HepG2 (cell line): ENCODE data around the gene ITGA2. TPM values are rescaled to one million over a fixed set of nuclear protein-coding genes. Genes with fewer than 3 reads are reported as not detected.

Source experiments
- AHDC1 ChIP-seq: sonication (generic); formaldehyde crosslinking; IDR thresholded peaks from 2 replicates; pipeline ENCODE4 v1.5.1; 2020; ENCODE audit warnings: mild to moderate bottlenecking, missing genetic modification reagents, borderline replicate concordance
- ATF7-NPFF ChIP-seq: sonication (generic); formaldehyde crosslinking; IDR thresholded peaks from 2 replicates; pipeline ENCODE4 v1.8.1; 2023; ENCODE audit warnings: mild to moderate bottlenecking, low read depth, missing genetic modification reagents, moderate library complexity
- ELF1 ChIP-seq: sonication (generic); formaldehyde crosslinking; IDR thresholded peaks from 2 replicates; pipeline ENCODE4 v1.4.0; 2020; ENCODE audit warnings: missing genetic modification reagents
- HDAC2 ChIP-seq: sonication (generic); formaldehyde crosslinking; IDR thresholded peaks from 2 replicates; pipeline ENCODE4 v1.4.0; 2020; ENCODE audit warnings: missing genetic modification reagents
- HNF1A ChIP-seq, 2 experiments: sonication (generic) in 1 of 2; formaldehyde crosslinking in 1 of 2; IDR thresholded peaks; 2 replicates each; pipeline versions ENCODE4 v1.4.0 to v1.6.1; 2016 to 2020; ENCODE audit warnings: borderline replicate concordance in 1 of 2, low read depth in 1 of 2, mild to moderate bottlenecking in 1 of 2, missing genetic modification reagents in 1 of 2
- MED1 ChIP-seq: sonication (generic); formaldehyde crosslinking; IDR thresholded peaks from 2 replicates; pipeline ENCODE4 v1.4.0; 2020; ENCODE audit warnings: missing genetic modification reagents
- MXD4 ChIP-seq: IDR thresholded peaks from 2 replicates; pipeline ENCODE4 v1.6.1; 2016; ENCODE audit warnings: mild to moderate bottlenecking, missing biosample characterization, missing genetic modification reagents
- RFX3 ChIP-seq: IDR thresholded peaks from 2 replicates; pipeline ENCODE4 v1.6.1; 2016; ENCODE audit warnings: missing biosample characterization, missing genetic modification reagents
- RXRB ChIP-seq: IDR thresholded peaks from 2 replicates; pipeline ENCODE4 v1.6.1; 2016; ENCODE audit warnings: borderline replicate concordance, missing genetic modification reagents, missing compliant biosample characterization
- SUZ12 ChIP-seq: fragments of 150-350 bp; IDR thresholded peaks from 2 replicates; pipeline ENCODE4 v1.6.1; 2014; ENCODE audit warnings: low read depth, low read length
- UBTF ChIP-seq: sonication (generic); formaldehyde crosslinking; IDR thresholded peaks from 2 replicates; pipeline ENCODE4 v1.4.0; 2020; ENCODE audit warnings: mild to moderate bottlenecking, missing genetic modification reagents
- ZBTB3 ChIP-seq: sonication (generic); formaldehyde crosslinking; IDR thresholded peaks from 2 replicates; pipeline ENCODE4 v1.4.0; 2020; ENCODE audit warnings: low read depth, mild to moderate bottlenecking, moderate library complexity, missing genetic modification reagents, borderline replicate concordance
- ZNF260 ChIP-seq: sonication (generic); formaldehyde crosslinking; IDR thresholded peaks from 2 replicates; pipeline ENCODE4 v1.4.0; 2020; ENCODE audit warnings: missing genetic modification reagents, low read depth, mild to moderate bottlenecking, borderline replicate concordance
- ZNF737 ChIP-seq: sonication (generic); formaldehyde crosslinking; IDR thresholded peaks from 2 replicates; pipeline ENCODE4 v1.5.0; 2020; ENCODE audit warnings: missing genetic modification reagents, mild to moderate bottlenecking, borderline replicate concordance
- ZNF772 ChIP-seq: sonication (generic); formaldehyde crosslinking; IDR thresholded peaks from 2 replicates; pipeline ENCODE4 v1.5.0; 2020; ENCODE audit warnings: mild to moderate bottlenecking, missing genetic modification reagents
- polyA plus RNA-seq, 8 experiments: library from polyadenylated mRNA; depleted of rRNA in 3 of 8; stranded (reverse) in 7 of 8; unstranded in 1 of 8; fragments of >200 nt; fragmentation: Illumina TruSeq in 4 of 8; extraction: Trizol in 4 of 8; gene quantifications; 2 replicates each; pipeline versions ENCODE4 v1.2.1 to v1.2.3, GENCODE V29; 2011 to 2016; ENCODE audit warnings: low read depth in 4 of 8, missing spikeins in 1 of 8, mixed read lengths in 1 of 8; ENCODE audit not compliant: insufficient read depth in 1 of 8
- total RNA-seq, 5 experiments: library from RNA; depleted of rRNA; stranded (reverse); fragments of >200 nt; fragmentation: Illumina TruSeq; extraction: Trizol; gene quantifications; 2 replicates each; pipeline ENCODE4 v1.2.3, GENCODE V29; 2016; ENCODE audit warnings: low read depth in 1 of 5

ITGA2 gene
- total and polyA plus RNA-seq, 2 of the 13 experiments (the other 11 are each of a cell fraction or from before 2014, with no cell fraction given), result 15.8 to 58.3 TPM

GRCh38 chr5:52948418-52949076 lies 40.6 kb upstream of the ITGA2 start (continued):
- TF ChIP-seq HNF1A (IDR thresholded peaks at IDR 0.05; ENCODE audit: low read depth) (no peak), HNF1A (CRISPR knock-in tag; IDR thresholded peaks at IDR 0.05; ENCODE audit: borderline replicate concordance) (no peak), RXRB (CRISPR knock-in tag) (peak; percentile 30; the same call in 1 of the 2 replicates), UBTF (CRISPR knock-in tag) (no peak), ZNF260 (CRISPR knock-in tag) (no peak), SUZ12 (no peak), RFX3 (CRISPR knock-in tag) (no peak), ELF1 (CRISPR knock-in tag) (peak; percentile 21; the same call in 1 of the 2 replicates), MXD4 (CRISPR knock-in tag) (no peak), ZNF772 (CRISPR knock-in tag) (no peak), ZNF737 (CRISPR knock-in tag) (no peak), MED1 (CRISPR knock-in tag) (peak; percentile 10; the same call in 1 of the 2 replicates), HDAC2 (CRISPR knock-in tag) (no peak), ATF7-NPFF (CRISPR knock-in tag) (no peak), AHDC1 (CRISPR knock-in tag) (no peak), ZBTB3 (CRISPR knock-in tag) (no peak)
